ENCODE measurements around the gene CTAGE9.

CTAGE9 gene

DNA sequence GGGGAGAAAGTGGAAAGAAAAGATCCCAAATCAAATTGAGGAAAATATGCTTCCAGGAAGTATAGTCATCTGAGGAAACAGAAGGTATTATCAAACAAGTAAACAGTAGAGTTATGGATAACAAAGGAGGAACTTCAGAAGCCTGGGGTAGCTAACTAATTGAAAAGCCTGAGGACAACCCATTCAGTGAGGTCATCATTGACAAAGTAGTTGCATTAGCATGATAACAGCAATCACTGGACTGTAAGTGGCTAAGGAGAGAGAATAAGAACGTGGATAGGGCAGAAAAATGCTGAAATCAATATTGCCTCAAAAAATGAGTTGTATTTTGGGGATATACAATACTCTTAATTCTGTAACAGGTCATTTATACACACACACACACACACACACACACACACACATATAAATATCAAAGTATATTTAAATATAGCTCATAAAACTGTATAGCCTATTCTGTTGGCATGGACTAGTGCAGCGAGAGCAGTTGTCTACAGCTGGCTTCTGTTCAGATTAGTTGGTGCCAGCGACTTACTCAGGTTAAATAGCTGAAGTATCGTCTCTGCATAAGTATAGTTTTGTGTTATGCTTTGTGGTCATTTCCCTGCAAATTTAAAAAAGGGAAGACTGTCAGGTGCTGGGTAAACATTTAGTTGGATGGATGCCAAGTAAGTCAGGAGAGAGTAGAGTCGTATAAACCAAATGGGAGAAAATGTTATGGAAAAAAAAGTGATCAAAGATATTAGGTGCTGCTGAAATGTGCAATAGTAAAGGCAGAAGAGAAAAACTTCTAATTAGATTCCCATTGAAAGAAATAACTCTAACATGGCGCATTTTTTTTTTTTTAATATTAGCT is 33.8 kb upstream of the CTAGE9 start:
- Histone ChIP-seq H3K4me1 (ENCODE audit: control insufficient read depth, insufficient read depth, low read length) (no peaks in the 10 kb centered on the region), H3K9ac (ENCODE audit: low read length in 2 of 2) (no peak overlapping the region), H3K9me3 (ENCODE audit: control insufficient read depth in 2 of 2, low read length in 2 of 2) (no peaks in the 10 kb centered on the region), H3K27me3 (ENCODE audit: control insufficient read depth in 1 of 2, insufficient read depth in 2 of 2, low read length in 2 of 2) (no peaks in the 10 kb centered on the region), H3K27ac (ENCODE audit: low read length) (no peak overlapping the region), H3K4me3 (ENCODE audit: low read length in 2 of 2) (no peak overlapping the region), H3K36me3 (ENCODE audit: control insufficient read depth in 2 of 2, insufficient read depth in 2 of 2, low read length in 2 of 2) (no peaks in the 10 kb centered on the region)

DNA sequence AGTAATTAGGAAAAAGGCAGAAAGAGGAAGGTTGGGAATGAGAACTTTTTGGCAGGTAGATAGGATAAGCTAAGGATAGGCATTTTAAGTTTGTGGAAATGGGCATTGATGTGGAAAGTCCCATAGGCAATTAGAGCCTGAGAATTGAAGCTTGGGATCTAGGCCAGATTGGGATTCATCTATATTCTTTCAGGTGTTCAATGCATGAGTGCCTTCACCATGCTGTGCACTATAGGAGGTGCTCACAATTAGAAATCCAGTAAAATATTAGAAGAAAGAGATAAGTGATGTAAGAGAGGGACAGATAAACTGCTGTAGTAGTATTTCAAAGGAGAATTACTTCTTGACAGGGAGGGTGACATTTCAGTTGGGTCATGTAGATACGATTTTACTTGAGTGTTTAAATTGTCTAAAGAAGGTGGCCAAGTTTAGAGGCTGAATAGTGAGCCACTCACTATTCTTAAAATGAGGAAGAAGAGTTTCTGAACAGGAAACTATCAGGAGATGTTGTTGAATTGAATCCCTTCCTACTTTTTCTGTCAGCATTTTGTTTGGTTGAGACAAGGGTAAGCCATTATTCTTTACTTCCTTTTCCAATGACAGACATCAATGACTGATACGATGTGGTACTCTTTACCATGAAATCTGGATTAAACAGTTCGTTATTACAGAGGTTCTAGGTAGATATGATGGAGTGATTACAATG is 31.0 kb upstream of the CTAGE9 start:
- no peak overlapping the region for H3K27ac ChIP-seq (ENCODE audit: low read length)
- H3K4me1 ChIP-seq (ENCODE audit: control insufficient read depth, insufficient read depth, low read length) = no peaks in the 10 kb centered on the region
- H3K27me3 ChIP-seq (ENCODE audit: control insufficient read depth in 1 of 2, insufficient read depth in 2 of 2, low read length in 2 of 2) = no peaks in the 10 kb centered on the region
- no peak overlapping the region for H3K9ac ChIP-seq (ENCODE audit: low read length in 2 of 2)
- H3K36me3 ChIP-seq (ENCODE audit: control insufficient read depth in 2 of 2, insufficient read depth in 2 of 2, low read length in 2 of 2) = no peaks in the 10 kb centered on the region
- no peak overlapping the region for H3K4me3 ChIP-seq (ENCODE audit: low read length in 2 of 2)
- H3K9me3 ChIP-seq (ENCODE audit: control insufficient read depth in 2 of 2, low read length in 2 of 2) = no peaks in the 10 kb centered on the region

DNA sequence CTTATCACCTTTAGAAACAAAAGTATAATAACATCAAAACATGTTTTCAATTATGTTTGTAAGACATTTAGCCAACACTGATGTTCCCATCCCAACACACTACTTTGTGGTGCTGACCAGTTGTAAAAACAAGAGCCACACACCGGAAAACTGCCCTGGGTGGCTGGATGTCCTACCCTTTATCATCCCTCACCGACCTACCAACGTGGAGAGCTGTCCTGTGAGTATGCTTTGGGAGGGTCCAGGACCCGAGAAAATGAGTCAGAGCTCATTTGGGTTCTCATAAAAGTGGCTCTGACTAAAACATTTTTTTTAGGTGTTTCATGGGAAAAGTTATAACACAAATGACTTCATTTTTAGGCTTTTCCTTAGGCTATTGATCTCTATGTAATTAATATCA is 29.3 kb upstream of the CTAGE9 start:
- Histone ChIP-seq H3K9ac (ENCODE audit: low read length in 2 of 2) (no peak overlapping the region), H3K4me3 (ENCODE audit: low read length in 2 of 2) (no peak overlapping the region), H3K9me3 (ENCODE audit: control insufficient read depth in 2 of 2, low read length in 2 of 2) (no peaks in the 10 kb centered on the region), H3K4me1 (ENCODE audit: control insufficient read depth, insufficient read depth, low read length) (no peaks in the 10 kb centered on the region), H3K36me3 (ENCODE audit: control insufficient read depth in 2 of 2, insufficient read depth in 2 of 2, low read length in 2 of 2) (no peaks in the 10 kb centered on the region), H3K27me3 (ENCODE audit: control insufficient read depth in 1 of 2, insufficient read depth in 2 of 2, low read length in 2 of 2) (no peaks in the 10 kb centered on the region), H3K27ac (ENCODE audit: low read length) (no peak overlapping the region)

DNA sequence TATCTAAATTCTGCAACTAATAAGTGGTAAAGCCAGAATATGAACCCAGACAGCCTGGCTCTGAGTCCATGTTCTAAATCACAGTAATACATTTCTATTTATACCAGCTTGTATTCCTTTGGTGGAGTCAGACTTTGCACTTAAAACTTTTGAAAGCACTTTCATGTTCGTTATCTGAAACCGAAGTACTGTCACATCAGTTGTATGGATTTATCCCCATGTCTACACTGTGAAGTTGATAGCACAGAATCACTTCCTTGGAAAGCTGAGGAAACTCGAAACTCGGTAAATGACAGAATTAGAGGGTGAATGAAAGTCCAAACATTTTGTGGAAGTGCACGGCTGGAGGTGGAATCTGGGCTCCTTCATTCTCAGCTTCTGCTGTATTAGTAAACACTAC is 28.3 kb upstream of the CTAGE9 start:
- H3K36me3 ChIP-seq (ENCODE audit: control insufficient read depth in 2 of 2, insufficient read depth in 2 of 2, low read length in 2 of 2) = no peaks in the 10 kb centered on the region
- no peaks in the 10 kb centered on the region for H3K27me3 ChIP-seq (ENCODE audit: control insufficient read depth in 1 of 2, insufficient read depth in 2 of 2, low read length in 2 of 2)
- no peak overlapping the region for H3K9ac ChIP-seq (ENCODE audit: low read length in 2 of 2)
- H3K27ac ChIP-seq (ENCODE audit: low read length) = no peak overlapping the region
- no peaks in the 10 kb centered on the region for H3K4me1 ChIP-seq (ENCODE audit: control insufficient read depth, insufficient read depth, low read length)
- H3K4me3 ChIP-seq (ENCODE audit: low read length in 2 of 2) = no peak overlapping the region
- no peaks in the 10 kb centered on the region for H3K9me3 ChIP-seq (ENCODE audit: control insufficient read depth in 2 of 2, low read length in 2 of 2)

DNA sequence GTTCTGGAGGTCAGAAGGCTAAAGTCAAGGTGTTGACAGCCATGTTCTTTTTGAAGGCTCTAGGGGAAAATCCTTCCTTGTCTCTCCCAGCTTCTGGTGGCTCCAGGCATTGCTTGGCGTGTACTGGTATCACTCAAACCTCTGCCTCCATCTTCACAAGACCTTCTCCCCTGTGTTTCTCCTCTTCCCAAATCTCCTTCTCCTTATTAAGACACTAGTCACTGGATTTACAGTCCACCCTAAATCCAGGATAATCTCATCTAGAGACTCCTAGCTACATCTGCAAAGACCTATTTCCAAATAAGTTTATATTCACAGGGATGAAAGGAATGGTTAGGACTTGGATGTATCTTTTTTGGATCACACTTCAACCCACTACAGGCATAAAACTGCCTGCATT is 26.0 kb upstream of the CTAGE9 start:
- H3K27me3 ChIP-seq (ENCODE audit: control insufficient read depth in 1 of 2, insufficient read depth in 2 of 2, low read length in 2 of 2) = no peaks in the 10 kb centered on the region
- no peaks in the 10 kb centered on the region for H3K4me1 ChIP-seq (ENCODE audit: control insufficient read depth, insufficient read depth, low read length)
- no peak overlapping the region for H3K4me3 ChIP-seq (ENCODE audit: low read length in 2 of 2)
- H3K36me3 ChIP-seq (ENCODE audit: control insufficient read depth in 2 of 2, insufficient read depth in 2 of 2, low read length in 2 of 2) = no peaks in the 10 kb centered on the region
- H3K9ac ChIP-seq (ENCODE audit: low read length in 2 of 2) = no peak overlapping the region
- no peaks in the 10 kb centered on the region for H3K9me3 ChIP-seq (ENCODE audit: control insufficient read depth in 2 of 2, low read length in 2 of 2)
- no peak overlapping the region for H3K27ac ChIP-seq (ENCODE audit: low read length)

DNA sequence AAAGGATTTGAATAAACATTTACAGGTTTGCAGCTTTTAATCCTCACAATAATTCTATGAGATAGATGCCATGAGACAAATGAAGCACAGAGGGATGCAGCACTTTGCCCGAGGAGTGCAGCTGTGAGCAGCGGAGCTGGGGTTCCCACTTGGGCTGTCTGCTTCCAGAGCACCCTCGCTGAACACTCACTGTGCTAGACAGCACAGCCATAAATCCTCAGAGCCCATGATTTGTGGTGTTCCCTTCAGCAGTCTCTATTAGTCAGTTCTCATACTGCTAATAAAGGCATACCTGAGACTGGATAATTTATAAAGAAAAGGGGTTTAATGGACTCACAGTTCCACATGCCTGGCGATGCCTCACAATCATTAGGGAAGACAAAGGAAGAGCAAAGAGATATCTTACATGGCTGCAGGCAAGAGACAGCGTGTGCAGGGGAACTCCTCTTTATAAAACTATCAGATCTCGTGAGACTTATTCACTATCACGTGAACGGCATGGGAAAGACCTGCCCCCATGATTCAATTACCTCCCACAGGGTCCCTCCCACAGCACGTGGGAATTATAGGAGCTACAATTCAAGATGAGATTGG is 25.3 kb upstream of the CTAGE9 start:
- H3K27ac ChIP-seq (ENCODE audit: low read length) = no peak overlapping the region
- no peaks in the 10 kb centered on the region for H3K36me3 ChIP-seq (ENCODE audit: control insufficient read depth in 2 of 2, insufficient read depth in 2 of 2, low read length in 2 of 2)
- no peaks in the 10 kb centered on the region for H3K9me3 ChIP-seq (ENCODE audit: control insufficient read depth in 2 of 2, low read length in 2 of 2)
- no peak overlapping the region for H3K9ac ChIP-seq (ENCODE audit: low read length in 2 of 2)
- H3K27me3 ChIP-seq (ENCODE audit: control insufficient read depth in 1 of 2, insufficient read depth in 2 of 2, low read length in 2 of 2) = no peaks in the 10 kb centered on the region
- no peaks in the 10 kb centered on the region for H3K4me1 ChIP-seq (ENCODE audit: control insufficient read depth, insufficient read depth, low read length)
- no peak overlapping the region for H3K4me3 ChIP-seq (ENCODE audit: low read length in 2 of 2)

DNA sequence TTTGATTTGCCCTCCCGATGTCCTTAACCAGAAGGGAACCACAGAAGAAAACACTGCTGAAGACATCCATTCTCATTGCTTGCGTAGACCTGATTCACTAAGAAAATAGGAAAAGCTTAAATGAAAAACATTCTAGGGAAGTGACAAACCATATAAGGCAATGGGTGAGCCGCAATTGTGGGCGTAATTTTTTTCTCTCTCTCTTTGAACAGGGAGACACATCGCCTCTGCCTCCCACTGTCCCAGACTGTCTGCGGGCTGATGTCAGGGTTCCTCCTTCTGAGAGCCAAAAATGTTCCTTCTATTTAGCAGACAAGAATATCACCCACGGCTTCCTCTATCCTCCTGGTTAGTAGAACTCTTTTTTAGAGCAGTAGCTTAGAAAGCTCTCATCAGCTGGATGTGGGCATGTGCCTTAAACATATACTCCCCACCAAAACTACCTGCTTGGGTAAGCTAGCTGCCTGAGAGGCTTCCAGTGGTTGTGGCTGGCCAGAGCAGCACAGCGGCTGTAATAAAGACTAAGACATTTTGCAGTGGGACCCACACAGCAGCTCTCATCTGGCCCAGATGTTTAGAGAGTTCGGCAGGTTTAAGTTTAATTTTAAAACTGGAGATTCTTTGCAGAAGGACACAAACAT is 22.7 kb upstream of the CTAGE9 start:
- Histone ChIP-seq H3K36me3 (ENCODE audit: control insufficient read depth in 2 of 2, insufficient read depth in 2 of 2, low read length in 2 of 2) (no peaks in the 10 kb centered on the region), H3K4me3 (ENCODE audit: low read length in 2 of 2) (no peak overlapping the region), H3K27me3 (ENCODE audit: control insufficient read depth in 1 of 2, insufficient read depth in 2 of 2, low read length in 2 of 2) (no peaks in the 10 kb centered on the region), H3K27ac (ENCODE audit: low read length) (no peak overlapping the region), H3K9ac (ENCODE audit: low read length in 2 of 2) (no peak overlapping the region), H3K9me3 (ENCODE audit: control insufficient read depth in 2 of 2, low read length in 2 of 2) (no peaks in the 10 kb centered on the region), H3K4me1 (ENCODE audit: control insufficient read depth, insufficient read depth, low read length) (no peaks in the 10 kb centered on the region)

DNA sequence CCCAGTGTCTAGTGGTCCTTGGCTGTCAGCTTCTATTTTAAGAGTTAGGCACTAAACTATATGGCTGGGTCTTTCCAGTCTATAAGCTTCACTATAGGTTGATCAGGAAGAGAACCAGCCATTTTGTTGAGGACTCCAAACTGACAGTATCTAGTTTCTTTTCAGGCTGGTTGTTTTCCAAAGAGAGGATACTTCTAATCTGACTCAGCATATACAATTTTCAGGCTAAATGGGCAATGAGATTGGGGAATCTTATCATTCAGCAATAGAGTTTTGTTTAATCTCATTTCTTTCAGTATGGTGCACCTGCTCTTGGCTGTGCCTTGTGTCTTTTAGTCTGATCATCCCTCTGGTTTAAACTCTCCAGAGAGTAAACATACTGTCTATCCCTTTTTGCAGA is 20.4 kb upstream of the CTAGE9 start:
- no peaks in the 10 kb centered on the region for H3K4me1 ChIP-seq (ENCODE audit: control insufficient read depth, insufficient read depth, low read length)
- H3K27me3 ChIP-seq (ENCODE audit: control insufficient read depth in 1 of 2, insufficient read depth in 2 of 2, low read length in 2 of 2) = no peaks in the 10 kb centered on the region
- no peaks in the 10 kb centered on the region for H3K9me3 ChIP-seq (ENCODE audit: control insufficient read depth in 2 of 2, low read length in 2 of 2)
- no peaks in the 10 kb centered on the region for H3K36me3 ChIP-seq (ENCODE audit: control insufficient read depth in 2 of 2, insufficient read depth in 2 of 2, low read length in 2 of 2)
- H3K27ac ChIP-seq (ENCODE audit: low read length) = no peak overlapping the region
- H3K9ac ChIP-seq (ENCODE audit: low read length in 2 of 2) = no peak overlapping the region
- H3K4me3 ChIP-seq (ENCODE audit: low read length in 2 of 2) = no peak overlapping the region

DNA sequence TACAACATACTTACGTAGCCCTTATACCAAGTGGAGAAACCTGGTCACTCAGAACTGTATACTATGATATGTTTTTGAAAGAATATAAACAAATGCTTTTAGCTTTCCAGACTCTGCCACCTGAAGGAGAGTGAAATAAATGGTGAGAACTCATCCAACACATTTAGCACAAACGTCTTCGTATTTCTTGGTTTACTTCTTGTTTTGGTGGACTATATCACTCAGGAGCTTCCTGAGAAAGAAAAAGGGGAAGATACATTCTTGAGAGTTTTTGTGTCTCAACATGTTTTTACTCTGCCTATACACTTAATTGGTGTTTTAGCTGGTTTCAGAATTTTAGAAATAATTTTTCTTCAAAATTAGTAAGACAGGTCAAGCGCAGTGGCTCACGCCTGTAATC is 19.4 kb upstream of the CTAGE9 start:
- no peaks in the 10 kb centered on the region for H3K9me3 ChIP-seq (ENCODE audit: control insufficient read depth in 2 of 2, low read length in 2 of 2)
- no peak overlapping the region for H3K9ac ChIP-seq (ENCODE audit: low read length in 2 of 2)
- H3K27me3 ChIP-seq (ENCODE audit: control insufficient read depth in 1 of 2, insufficient read depth in 2 of 2, low read length in 2 of 2) = no peaks in the 10 kb centered on the region
- H3K27ac ChIP-seq (ENCODE audit: low read length) = no peak overlapping the region
- no peaks in the 10 kb centered on the region for H3K4me1 ChIP-seq (ENCODE audit: control insufficient read depth, insufficient read depth, low read length)
- no peaks in the 10 kb centered on the region for H3K36me3 ChIP-seq (ENCODE audit: control insufficient read depth in 2 of 2, insufficient read depth in 2 of 2, low read length in 2 of 2)
- H3K4me3 ChIP-seq (ENCODE audit: low read length in 2 of 2) = no peak overlapping the region

DNA sequence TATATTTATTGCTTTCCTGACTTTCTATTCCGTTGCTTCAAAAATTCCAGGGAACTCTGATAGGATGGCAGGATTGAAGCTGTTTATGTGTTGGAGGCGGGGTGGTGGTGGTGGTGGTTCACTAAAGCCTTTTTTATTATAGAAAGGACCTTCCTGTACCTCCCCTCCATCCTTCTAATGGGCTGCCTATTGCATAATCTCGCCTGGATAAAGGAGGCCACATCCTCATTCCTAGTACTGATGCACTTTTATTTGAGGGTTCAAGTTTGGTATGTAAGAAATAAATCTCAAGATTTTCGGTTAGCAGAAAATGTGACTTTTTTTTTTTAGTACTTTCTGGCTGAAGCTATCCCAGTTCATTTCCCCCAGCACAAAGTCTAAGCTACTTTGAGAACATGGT is 18.7 kb upstream of the CTAGE9 start:
- Histone ChIP-seq H3K27me3 (ENCODE audit: control insufficient read depth in 1 of 2, insufficient read depth in 2 of 2, low read length in 2 of 2) (no peaks in the 10 kb centered on the region), H3K9ac (ENCODE audit: low read length in 2 of 2) (no peak overlapping the region), H3K4me1 (ENCODE audit: control insufficient read depth, insufficient read depth, low read length) (no peaks in the 10 kb centered on the region), H3K9me3 (ENCODE audit: control insufficient read depth in 2 of 2, low read length in 2 of 2) (no peaks in the 10 kb centered on the region), H3K4me3 (ENCODE audit: low read length in 2 of 2) (no peak overlapping the region), H3K27ac (ENCODE audit: low read length) (no peak overlapping the region), H3K36me3 (ENCODE audit: control insufficient read depth in 2 of 2, insufficient read depth in 2 of 2, low read length in 2 of 2) (no peaks in the 10 kb centered on the region)
